ENCODE measurements around the gene NTRK2. TPM values are rescaled to one million over a fixed set of nuclear protein-coding genes. Genes with fewer than 3 reads are reported as not detected.
A peak's percentile ranks its signal among the peaks of the same experiment; 100 is the strongest.

NTRK2 gene
- total and polyA plus RNA-seq, 10 of the 15 experiments (the other 5 are each of a cell fraction or from before 2014, with no cell fraction given), result 0.42 to 4.6 (median 0.65) TPM

GRCh38 chr9:84711398-84711777, 41.9 kb downstream of the NTRK2 start:
- in situ Hi-C loops (cut with MboI), result no loop called here
- no peaks in the 10 kb centered on the region for H3K27me3 ChIP-seq (replicated peaks in 1 of 2; ENCODE audit: control insufficient read depth in 2 of 2, insufficient read depth in 2 of 2, low read length in 1 of 2)
- DNase-seq (ENCODE audit: low read depth, low spot score) (no peak), ATAC-seq (no peak), FAIRE-seq (no peak)
- H2AFZ ChIP-seq (ENCODE audit: control insufficient read depth, low read depth, low read length), result no peak overlapping the region
- no peak overlapping the region for H3K27ac ChIP-seq (ENCODE audit: control insufficient read depth, insufficient read depth)
- WGBS (ENCODE audit: insufficient coverage, insufficient replicate concordance, low lambda C conversion rate, missing lambda C conversion rate), result 94% methylated on average over 7 of the region's 7 CpGs
- no TSS peak for BruUV-seq (replicated peaks)
- H3K9ac ChIP-seq (ENCODE audit: control insufficient read depth, insufficient read depth, low read length), result no peak overlapping the region
- ChIA-PET RAD21 (ENCODE audit: unreplicated experiment) (interaction anchor here (0.8 to 1.5 kb wide), 5 partner anchors 9 to 69 kb away, joined by 3 to 9 read pairs (median 3); no protein-coding TSS in a partner anchor), POLR2A (interaction anchor here (1.0 kb wide), 2 partner anchors 27 to 59 kb away, joined by 3 to 4 read pairs; no protein-coding TSS in a partner anchor), SMC1A (ENCODE audit: uncharacterized antibody, unreplicated experiment) (interaction anchor here (4.3 to 5.4 kb wide), 3 partner anchors 15 to 68 kb away, joined by 40 to 64 read pairs (median 64); no protein-coding TSS in a partner anchor), CTCF (interaction anchor here (4.5 kb wide), 1 partner anchor 70 kb away, joined by 34 read pairs; no protein-coding TSS in a partner anchor)
- no peaks in the 10 kb centered on the region for H3K79me2 ChIP-seq (ENCODE audit: control insufficient read depth, insufficient read depth, low read length)
- no peak overlapping the region for H3K4me2 ChIP-seq (ENCODE audit: control insufficient read depth, insufficient read depth)
- no peak overlapping the region for H3K4me3 ChIP-seq
- TF ChIP-seq ZZZ3 (IDR thresholded peaks at IDR 0.05; ENCODE audit: control insufficient read depth, insufficient read length, low read depth) (no peak), TCF3 (IDR thresholded peaks at IDR 0.05; ENCODE audit: borderline replicate concordance, insufficient read depth, low read depth, low read length) (no peak), ATF7 (IDR thresholded peaks at IDR 0.05; ENCODE audit: low read depth) (no peak)
- H3K36me3 ChIP-seq (ENCODE audit: control insufficient read depth in 2 of 2, insufficient read depth in 2 of 2, low read length in 1 of 2), result no peaks in the 10 kb centered on the region
- H4K20me1 ChIP-seq (ENCODE audit: control insufficient read depth, insufficient read depth), result no peaks in the 10 kb centered on the region
- H3K4me1 ChIP-seq (ENCODE audit: control insufficient read depth, insufficient read depth, low read length), result peaks cover 11% of the 10 kb centered on the region; the same call in 1 of the 2 replicates
- intact Hi-C loops (cut with micrococcal nuclease; ENCODE audit: unreplicated experiment), result no loop called here
- H3K9me3 ChIP-seq (replicated peaks; ENCODE audit: control insufficient read depth, insufficient read depth, low read length), result no peaks in the 10 kb centered on the region; the same call in 1 of the 3 replicates

- no peak overlapping the region for H3K4me3 ChIP-seq
- no peaks in the 10 kb centered on the region for H3K36me3 ChIP-seq (ENCODE audit: control insufficient read depth in 2 of 2, insufficient read depth in 2 of 2, low read length in 1 of 2)
- DNase-seq (ENCODE audit: low read depth, low spot score) (no peak), ATAC-seq (peak; percentile 51), FAIRE-seq (no peak)
- peaks cover 11% of the 10 kb centered on the region; the same call in 1 of the 2 replicates for H3K4me1 ChIP-seq (ENCODE audit: control insufficient read depth, insufficient read depth, low read length)
- ChIA-PET RAD21 (ENCODE audit: unreplicated experiment) (interaction anchor here (0.8 to 1.5 kb wide), 5 partner anchors 9 to 68 kb away, joined by 3 to 9 read pairs (median 3); no protein-coding TSS in a partner anchor), POLR2A (interaction anchor here (1.0 kb wide), 1 partner anchor 58 kb away, joined by 3 read pairs; no protein-coding TSS in a partner anchor), SMC1A (ENCODE audit: uncharacterized antibody, unreplicated experiment) (interaction anchor here (4.3 to 5.4 kb wide), 3 partner anchors 15 to 68 kb away, joined by 40 to 64 read pairs (median 64); no protein-coding TSS in a partner anchor), CTCF (interaction anchor here (4.5 kb wide), 1 partner anchor 69 kb away, joined by 34 read pairs; no protein-coding TSS in a partner anchor)
- no peak overlapping the region for H3K27ac ChIP-seq (ENCODE audit: control insufficient read depth, insufficient read depth)
- H3K79me2 ChIP-seq (ENCODE audit: control insufficient read depth, insufficient read depth, low read length), result no peaks in the 10 kb centered on the region
- intact Hi-C loops (cut with micrococcal nuclease; ENCODE audit: unreplicated experiment), result no loop called here
- H3K9ac ChIP-seq (ENCODE audit: control insufficient read depth, insufficient read depth, low read length), result no peak overlapping the region
- H3K9me3 ChIP-seq (replicated peaks; ENCODE audit: control insufficient read depth, insufficient read depth, low read length), result no peaks in the 10 kb centered on the region; the same call in 1 of the 3 replicates
- H3K4me2 ChIP-seq (ENCODE audit: control insufficient read depth, insufficient read depth), result no peak overlapping the region; the same call in 1 of the 2 replicates
- H2AFZ ChIP-seq (ENCODE audit: control insufficient read depth, low read depth, low read length), result no peak overlapping the region
- BruUV-seq (replicated peaks), result no TSS peak
- in situ Hi-C loops (cut with MboI), result no loop called here
- no peaks in the 10 kb centered on the region for H4K20me1 ChIP-seq (ENCODE audit: control insufficient read depth, insufficient read depth)
- 70% methylated on average over 6 of the region's 6 CpGs for WGBS (ENCODE audit: insufficient coverage, insufficient replicate concordance, low lambda C conversion rate, missing lambda C conversion rate)
- no peaks in the 10 kb centered on the region for H3K27me3 ChIP-seq (replicated peaks in 1 of 2; ENCODE audit: control insufficient read depth in 2 of 2, insufficient read depth in 2 of 2, low read length in 1 of 2)
- TF ChIP-seq IKZF2 (IDR thresholded peaks at IDR 0.05) (peak; percentile 35 to 36; a peak in 2 of 4 replicates), BCL3 (IDR thresholded peaks at IDR 0.05; ENCODE audit: borderline replicate concordance, insufficient read depth, low read depth, low read length, poor library complexity, severe bottlenecking) (no peak), NBN (IDR thresholded peaks at IDR 0.05) (no peak), MYB (IDR thresholded peaks at IDR 0.05; ENCODE audit: borderline replicate concordance, low read depth, low read length) (no peak), POLR2AphosphoS2 (IDR thresholded peaks at IDR 0.05; ENCODE audit: low read depth, low read length) (no peak), IKZF1 (conservative IDR thresholded peaks at IDR 0.05) (peak; percentile 48; the same call in 1 of the 2 replicates), GABPA (IDR thresholded peaks at IDR 0.05; ENCODE audit: low read depth) (no peak), CEBPZ (IDR thresholded peaks at IDR 0.05; ENCODE audit: low read depth, low read length) (no peak), HDAC2 (IDR thresholded peaks at IDR 0.05) (no peak), NFYA (IDR thresholded peaks at IDR 0.05; ENCODE audit: borderline replicate concordance, low read depth, low read length) (no peak)
Measured at GRCh38 chr9:84711936-84712335, 42.4 kb downstream of the NTRK2 start.
